GM03348 (cell line): Measurements from ENCODE around the gene TTC21A.
"Not testable (repeated sequence)": the region's sequence is repeated elsewhere in the genome, so short reads cannot be mapped to it uniquely, and the experiment has no call there.

Experiments
- DNase-seq: peaks from one replicate; pipeline ENCODE4 v3.0.0; 2012; ENCODE audit warnings: low spot score

Gene TTC21A

DNA sequence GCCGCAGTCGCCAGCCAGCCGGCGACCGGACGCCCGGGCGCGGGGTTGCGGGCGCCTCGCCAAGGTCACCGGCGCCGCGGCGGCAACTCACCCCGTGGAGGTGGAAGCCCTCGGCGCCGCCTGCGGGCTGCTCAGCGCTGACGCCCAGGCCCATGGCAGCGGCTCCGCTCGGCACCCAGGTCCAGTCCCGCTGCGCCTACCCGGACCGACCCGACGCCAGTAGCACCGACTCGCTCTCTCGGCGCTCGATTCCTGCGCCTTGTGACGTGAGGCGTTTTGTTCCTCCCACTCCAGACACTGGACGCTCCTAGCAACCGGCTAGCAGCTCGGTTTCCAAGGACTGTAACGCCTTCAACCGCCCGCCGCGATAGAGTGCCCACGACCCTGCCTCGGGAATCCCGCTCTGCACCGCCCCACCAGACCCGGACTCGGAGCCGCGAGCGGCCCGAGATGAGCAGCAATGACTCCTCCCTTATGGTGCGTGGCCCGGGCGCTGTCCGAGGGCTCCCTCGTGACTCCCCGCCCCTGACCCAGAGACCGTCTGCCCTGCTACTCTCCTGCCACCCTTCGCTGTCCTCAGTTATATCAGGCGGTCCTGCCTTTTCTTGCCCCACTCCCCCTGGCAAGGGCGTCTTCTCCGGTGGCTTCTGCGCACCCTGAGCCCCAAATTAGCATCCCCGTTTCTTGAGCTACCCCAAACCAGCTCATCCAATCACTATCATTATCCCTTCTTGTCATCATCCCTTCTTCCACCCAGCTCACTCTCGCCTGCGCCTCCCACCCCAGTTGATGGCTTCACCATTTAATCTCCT is at the start of gene TTC21A, which contains the start of gene GORASP1:
TSS of gene TTC21A (plus strand) at position 293 of the 812 bp plus-strand sequence. CDS start at position 451, 158 bp downstream.
TSS of gene GORASP1 (minus strand) at position 240 of the 812 bp plus-strand sequence. CDS start at position 154, 86 bp downstream.
- peak; percentile 96 for DNase-seq

DNA sequence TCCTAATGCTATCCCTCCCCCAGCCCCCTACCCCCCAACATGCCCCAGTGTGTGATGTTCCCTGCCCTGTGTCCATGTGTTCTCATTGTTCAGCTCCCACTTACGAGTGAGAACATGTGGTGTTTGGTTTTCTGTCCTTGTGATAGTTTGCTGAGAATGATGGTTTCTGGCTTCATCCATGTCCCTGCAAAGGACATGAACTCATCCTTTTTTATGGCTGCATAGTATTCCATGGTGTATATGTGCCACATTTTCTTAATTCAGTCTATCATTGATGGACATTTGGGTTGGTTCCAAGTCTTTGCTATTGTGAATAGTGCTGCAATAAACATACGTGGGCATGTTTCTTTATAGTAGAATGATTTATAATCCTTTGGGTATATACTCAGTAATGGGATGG is 46.3 kb upstream of the TTC21A start:
- DNase-seq = not testable (repeated sequence)

- DNase-seq = no peak
Observed at GRCh38 chr3:39062180-39062579, 45.3 kb upstream of the TTC21A start.

- no peak for DNase-seq
Observed at GRCh38 chr3:39063143-39063542, 44.3 kb upstream of the TTC21A start.

DNA sequence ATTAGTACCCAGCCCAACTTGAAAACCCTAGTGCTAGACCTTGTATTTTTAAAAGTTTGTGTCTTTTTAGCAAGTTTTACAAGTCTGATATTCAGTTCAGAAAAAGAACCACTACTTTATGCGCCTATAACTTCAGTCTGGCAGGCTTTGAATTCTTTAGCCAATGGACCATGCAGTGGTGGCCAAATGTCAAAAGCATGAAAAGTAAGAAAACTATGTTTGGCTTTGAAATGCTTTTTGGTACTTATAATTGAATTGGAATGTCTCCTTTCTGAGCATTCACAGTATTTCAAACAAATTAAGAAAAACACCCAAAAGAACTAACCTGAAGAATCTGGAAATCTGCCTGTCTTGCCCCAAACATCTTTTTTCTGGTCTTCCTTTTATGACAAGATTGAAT is 42.8 kb upstream of the TTC21A start:
- DNase-seq = peak; percentile 54

DNA sequence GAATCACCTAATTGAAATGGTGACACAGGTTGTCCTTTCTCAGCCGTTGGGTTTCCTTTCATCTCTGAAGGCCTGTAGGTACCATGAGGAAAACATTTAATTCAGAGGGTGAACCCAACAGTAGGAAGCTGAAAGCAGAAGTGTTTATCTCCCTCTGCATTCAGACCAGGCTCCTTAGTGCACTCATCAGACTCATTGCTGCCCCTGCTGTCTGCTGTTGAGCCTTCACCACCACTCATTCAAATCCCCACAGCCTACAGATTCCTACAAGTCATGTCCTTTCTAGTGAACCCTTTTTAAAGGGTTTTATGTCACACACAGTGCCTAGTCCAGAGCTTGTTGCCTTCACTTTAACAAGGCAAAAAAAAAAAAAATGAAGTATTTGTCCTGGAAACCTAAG is 42.3 kb upstream of the TTC21A start:
- DNase-seq = peak; percentile 67

DNA sequence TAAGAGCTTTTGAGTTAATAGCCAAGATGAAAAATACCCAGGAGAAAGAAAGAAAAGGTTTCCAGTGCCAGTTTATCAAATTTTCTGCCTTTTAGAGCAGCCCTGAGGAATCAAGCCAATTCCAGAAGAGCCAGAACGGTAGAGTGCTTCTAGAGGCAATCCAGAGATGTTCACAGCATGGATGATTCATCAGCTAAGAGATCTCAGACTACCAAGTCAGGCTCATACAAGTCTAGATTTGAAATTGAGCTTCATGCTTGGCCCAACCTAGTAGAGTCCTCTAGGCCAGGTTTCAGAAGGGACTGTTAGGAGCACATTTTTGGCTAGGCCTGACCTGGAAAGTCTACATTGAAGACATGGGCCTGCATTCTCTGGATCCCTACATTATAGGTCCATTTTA is 40.2 kb upstream of the TTC21A start:
- peak; percentile 9 for DNase-seq

GRCh38 chr3:39068556-39068955 is 38.9 kb upstream of the TTC21A start:
- no peak for DNase-seq

DNA sequence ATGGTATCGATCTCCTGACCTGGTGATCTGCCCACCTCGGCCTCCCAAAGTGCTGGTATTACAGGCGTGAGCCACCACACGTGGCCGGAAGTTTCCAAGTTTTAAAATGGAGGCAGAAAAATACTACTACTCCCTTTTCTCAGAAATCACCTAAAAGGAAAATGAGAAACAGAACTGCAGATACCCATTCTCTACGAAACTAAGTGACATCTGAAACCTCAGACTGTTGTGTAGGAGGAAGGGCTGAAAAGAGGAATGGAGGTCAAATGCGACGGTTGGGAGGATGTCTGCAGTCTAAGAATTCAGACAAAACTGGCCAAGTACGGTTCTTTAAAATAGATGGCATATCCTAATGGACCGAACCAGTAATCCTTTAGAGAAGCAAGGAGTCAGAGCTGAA is 31.6 kb upstream of the TTC21A start:
- no peak for DNase-seq

GRCh38 chr3:39079530-39079929 is 27.9 kb upstream of the TTC21A start:
- DNase-seq = no peak

DNA sequence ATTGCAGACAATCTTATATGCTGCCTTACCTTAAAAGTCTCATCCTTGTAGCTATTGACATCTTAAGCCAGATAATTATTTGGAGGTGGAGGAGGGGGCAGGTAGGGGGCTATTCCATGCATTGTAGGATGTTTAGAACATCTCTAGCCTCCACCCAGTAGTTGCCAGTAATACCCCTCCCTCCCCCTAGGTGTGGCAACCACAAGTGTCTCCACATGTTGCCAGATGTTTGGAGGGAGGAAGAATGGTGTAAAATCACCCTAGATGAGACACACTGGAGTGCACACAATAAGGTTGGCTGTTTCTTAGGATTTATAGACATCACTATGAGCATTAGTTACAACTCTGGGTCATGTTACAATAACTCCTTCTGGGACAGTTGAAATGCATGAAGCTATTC is 27.5 kb upstream of the TTC21A start:
- DNase-seq = no peak

DNA sequence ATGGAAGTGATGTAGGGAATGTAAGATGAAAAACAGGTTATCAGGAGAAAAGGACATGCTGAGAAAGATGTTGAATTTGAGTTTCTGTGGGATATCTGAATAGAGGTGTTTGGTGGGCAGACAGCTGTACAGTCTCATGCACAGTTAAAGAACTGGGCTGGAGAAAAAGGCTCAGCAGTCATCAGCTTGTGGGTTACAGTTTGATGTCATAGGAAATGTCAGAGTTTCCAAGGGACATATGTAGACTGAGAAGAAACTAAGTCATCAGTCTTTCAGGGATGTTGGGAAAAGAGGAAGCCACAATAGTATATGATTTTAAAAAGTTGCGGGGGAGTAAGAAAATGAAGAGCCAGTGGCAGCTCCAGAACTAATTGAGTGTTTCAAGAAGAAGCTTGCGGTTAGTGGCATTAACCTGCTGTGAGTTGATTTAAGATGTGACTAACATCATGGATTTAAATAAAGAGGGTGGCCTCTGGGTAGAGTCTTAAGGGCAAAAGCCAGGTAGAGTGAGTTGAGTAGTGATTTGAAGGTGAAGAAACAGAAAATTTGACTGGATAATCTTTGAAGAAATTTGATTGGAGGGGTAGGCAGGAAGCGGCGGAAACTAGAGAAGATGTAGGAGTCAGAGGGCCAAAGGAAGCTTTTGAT is 24.7 kb upstream of the TTC21A start:
- DNase-seq = no peak

- no peak for DNase-seq
Observed at GRCh38 chr3:39086144-39086543, 21.3 kb upstream of the TTC21A start.

GRCh38 chr3:39088456-39088855 is 19.0 kb upstream of the TTC21A start:
- no peak for DNase-seq

DNA sequence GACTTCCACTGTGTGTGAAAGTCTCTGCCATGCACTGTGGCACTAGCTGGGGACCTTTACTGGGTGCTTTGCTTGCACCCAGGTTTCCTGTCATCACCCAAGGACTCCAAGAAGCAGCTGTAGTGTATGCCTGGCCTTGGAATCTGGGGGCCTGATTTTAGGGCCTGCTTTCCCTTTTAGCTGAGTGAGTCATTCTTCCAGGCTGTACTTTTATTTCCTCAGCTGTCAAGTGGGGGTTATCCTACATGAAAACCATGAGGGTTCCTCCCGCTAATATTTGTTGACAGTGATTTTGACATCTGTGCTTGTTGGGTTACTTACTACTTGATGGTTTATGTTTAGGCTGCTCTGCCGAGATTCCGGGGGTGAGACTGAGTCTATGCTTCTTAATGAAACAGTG is 18.6 kb upstream of the TTC21A start:
- DNase-seq = no peak

DNA sequence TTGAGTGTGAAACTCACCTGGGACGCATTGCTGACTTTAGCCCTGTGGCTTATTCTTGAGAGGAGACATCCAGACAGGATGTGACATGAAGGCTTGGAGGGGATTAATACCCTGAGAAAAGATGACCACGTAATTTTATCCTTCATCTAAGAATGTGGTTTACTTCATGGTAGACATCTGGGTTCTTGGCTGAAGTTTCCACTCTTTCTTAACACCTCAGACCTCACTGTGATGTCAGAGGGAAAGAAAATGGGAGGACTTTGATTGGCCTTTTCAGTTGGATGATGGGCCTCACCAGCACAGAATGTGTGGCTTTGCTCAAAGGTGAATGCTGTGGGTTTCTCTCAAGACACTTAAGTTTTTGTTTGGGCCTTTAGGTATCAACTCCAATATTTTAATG is 16.6 kb upstream of the TTC21A start:
- no peak for DNase-seq

- no peak for DNase-seq
Observed at GRCh38 chr3:39094851-39095677, 12.4 kb upstream of the TTC21A start.

DNA sequence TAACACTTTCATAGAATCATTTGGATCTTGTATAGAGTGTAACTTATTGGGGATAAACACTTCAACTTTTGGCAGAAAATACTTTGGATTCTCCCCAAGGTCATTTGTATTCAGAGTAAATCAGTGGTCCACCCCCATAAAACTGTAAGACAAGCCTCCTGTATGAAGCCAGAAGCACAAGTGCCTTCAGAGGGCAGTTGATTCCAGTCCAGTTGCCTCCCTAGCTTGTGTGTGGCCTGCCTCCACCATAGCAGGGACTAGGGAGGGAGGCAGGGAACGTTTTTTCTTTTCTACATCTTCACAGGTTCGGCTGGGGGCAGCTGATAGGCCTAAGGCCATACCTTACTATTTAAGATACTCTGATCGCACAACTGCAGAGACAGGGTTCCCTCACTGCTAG is 11.7 kb upstream of the TTC21A start:
- DNase-seq = no peak

DNA sequence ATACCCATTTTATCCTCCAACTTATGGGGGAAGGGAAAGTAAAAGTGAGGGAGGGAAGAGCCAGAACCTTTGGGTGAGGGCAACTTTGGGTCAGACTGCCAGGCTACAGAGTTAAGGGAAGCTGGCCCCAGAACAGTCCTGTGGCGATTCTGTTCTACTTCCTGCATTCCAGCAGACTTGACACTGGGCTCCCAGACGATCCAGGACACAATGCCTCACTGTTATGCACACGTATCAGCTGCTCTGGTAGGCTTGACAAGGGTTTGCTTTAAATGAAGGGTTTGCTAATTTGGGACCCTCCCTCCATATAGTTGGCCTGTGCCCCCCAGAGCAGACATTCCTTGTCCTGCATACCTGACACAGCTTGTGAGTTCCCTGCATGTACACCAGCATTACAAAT is 10.7 kb upstream of the TTC21A start:
- DNase-seq = peak; percentile 51

GRCh38 chr3:39097716-39098472 is 9.6 kb upstream of the TTC21A start:
- no peak for DNase-seq

- no peak for DNase-seq
Observed at GRCh38 chr3:39098473-39099000, 8.9 kb upstream of the TTC21A start.

- no peak for DNase-seq
Observed at GRCh38 chr3:39099242-39099641, 8.2 kb upstream of the TTC21A start.
